Measurements from ENCODE around the gene KBTBD3.
"Not testable (repeated sequence)": the region's sequence is repeated elsewhere in the genome, so short reads cannot be mapped to it uniquely, and the experiment has no call there.

KBTBD3 gene

DNA sequence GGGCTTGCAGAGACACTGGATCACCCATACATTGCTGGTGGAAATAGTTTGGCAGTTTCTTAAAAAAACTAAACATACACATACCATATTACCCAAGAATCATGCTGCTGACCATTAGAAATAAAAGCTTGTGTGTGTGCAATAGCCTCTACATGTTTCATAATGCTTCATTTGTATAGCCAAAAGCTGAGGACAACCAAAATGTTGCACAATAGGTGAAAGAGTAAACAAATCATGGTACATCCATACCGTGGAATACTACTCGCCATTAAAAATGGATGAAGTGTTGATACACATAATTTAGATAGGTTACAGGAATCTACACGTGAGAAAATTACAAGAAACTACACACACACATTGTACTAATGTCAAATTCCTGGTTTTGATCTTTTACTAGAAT lies 6.5 kb downstream of the KBTBD3 start:
- no peak for DNase-seq (ENCODE audit: low read depth, low spot score)
- H3K4me3 ChIP-seq (ENCODE audit: low read length): no peak overlapping the region

DNA sequence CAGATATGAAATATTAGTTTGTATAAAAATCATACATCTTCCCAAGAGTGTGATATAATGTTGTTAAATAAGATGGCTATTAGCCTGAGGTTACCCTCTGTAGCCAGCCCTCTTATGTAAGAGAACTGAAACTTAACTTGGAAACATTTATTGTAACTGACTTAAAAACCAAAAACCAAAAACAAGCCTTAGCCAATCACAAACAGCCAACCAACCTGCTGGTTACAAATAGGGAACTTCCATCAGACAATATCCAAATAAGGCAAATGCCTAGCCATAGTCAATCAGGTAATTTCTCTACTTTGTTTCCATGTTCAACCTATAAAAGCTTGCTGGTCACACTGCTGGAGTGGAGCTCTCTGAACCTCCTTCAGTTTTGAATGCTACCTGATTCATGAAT lies 14.1 kb downstream of the KBTBD3 start:
- H3K4me3 ChIP-seq (ENCODE audit: low read length): no peak overlapping the region
- DNase-seq (ENCODE audit: low read depth, low spot score): no peak

DNA sequence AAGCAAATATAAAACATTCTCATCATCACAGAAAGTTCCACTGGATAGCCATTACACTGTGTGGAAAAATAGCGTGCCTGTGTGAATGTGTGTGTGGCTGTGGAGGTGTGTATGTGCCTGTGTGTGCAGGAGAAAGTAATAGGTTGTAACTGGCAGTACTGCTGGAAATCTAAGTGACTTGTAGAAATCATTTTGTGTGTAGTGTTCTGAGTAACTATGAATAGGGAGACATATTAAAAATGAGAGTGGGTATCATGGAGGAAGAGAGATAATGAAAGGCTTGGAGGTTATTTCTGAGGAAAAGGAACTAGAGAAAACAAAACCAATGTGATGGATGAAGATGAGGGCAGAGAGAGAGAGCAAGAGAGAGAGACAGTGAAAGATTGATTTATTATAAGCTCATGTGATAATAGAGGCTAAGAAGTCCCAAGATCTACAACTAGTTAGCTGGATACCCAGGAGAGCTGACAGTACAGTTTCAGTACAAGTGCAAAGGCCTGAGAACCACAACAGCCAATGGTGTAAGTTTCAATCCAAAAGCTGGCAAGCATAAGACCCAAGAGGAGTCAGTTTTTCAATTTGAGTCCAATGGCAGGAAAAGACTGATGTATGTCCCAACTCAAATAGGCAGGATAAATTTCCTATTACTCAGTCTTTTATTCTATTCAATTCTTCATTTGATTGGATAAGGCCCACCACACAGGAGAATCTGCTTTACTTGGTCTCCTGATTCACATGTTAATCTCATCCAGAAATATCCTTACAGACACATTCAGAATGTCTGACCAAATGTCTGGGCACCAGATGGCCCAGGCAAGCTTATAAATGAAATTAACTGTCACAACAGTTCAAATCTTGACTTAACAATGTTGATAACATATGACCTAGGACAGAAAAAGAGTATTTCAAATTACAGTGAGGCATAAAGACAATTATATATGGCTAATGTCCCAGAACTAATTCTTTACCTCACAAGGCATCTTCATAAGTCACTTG lies 14.9 kb downstream of the KBTBD3 start:
- DNase-seq (ENCODE audit: low read depth, low spot score): no peak
- no peak overlapping the region for H3K4me3 ChIP-seq (ENCODE audit: low read length)

DNA sequence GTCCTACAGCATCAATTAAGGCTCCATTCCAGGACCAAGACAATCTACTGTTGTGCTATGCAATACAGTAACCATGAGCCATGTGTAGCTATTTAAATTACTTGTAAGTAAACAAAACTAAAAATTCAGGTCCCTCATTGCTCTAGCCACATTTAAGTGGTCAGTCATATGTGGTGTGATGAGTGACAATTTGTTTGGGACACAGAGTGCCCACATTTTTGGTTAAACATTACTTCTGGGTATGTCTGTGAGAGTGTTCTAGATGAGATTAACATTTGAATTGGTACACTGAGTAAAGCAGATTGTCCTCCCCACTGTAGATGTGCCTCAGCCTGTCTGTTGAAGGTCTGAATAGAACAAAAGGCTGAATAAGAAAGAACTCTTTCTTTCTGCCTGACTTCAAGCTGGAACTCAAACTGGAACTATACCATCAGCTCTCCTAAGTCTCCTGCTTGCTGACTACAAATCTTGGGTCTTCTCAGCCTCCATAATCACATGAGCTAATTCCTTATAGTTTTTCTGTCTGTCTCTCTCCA lies 15.8 kb downstream of the KBTBD3 start:
- DNase-seq (ENCODE audit: low read depth, low spot score): no peak
- H3K4me3 ChIP-seq (ENCODE audit: low read length): no peak overlapping the region

DNA sequence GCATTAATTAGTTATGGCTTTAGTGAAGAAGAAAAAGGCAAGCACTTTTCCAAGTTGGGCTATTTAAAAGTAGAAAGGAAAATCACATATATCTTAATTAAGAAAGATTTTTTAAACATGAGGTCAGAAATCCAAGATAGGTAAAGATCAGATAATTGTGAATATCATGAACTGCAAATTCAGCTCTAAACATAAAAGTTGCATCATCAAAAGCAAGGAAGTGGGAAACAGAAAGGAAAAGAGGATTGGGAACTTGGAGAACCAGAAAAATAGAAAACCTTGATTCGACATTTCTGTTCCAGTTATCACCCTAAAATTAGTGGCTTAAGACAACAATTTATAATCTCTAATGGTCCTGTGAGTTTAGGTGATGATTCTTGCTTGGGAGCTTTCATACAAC lies 17.5 kb downstream of the KBTBD3 start:
- DNase-seq (ENCODE audit: low read depth, low spot score): no peak

DNA sequence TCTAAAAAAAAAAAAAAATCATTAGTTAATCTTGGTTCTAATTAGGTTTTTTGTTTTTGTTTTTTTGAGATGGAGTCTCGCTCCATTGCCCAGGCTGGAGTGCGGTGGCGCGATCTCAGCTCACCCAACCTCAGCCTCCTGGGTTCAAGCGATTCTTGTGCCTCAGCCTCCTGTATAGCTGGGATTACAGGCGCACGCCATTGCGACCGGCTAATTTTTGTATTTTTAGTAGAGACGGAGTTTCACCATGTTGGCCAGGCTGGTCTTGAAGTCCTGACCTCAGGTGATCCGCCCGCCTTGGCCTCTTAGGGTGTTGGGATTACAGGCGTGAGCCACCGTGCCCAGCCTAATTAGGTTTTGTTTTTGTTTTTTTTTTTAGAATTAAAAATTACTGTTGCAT lies 18.8 kb downstream of the KBTBD3 start:
- not testable (repeated sequence) for DNase-seq (ENCODE audit: low read depth, low spot score); H3K4me3 ChIP-seq (ENCODE audit: low read length)

More for the DNA sequence above, 17.5 kb downstream of the KBTBD3 start:
- no peak overlapping the region for H3K4me3 ChIP-seq (ENCODE audit: low read length)

DNA sequence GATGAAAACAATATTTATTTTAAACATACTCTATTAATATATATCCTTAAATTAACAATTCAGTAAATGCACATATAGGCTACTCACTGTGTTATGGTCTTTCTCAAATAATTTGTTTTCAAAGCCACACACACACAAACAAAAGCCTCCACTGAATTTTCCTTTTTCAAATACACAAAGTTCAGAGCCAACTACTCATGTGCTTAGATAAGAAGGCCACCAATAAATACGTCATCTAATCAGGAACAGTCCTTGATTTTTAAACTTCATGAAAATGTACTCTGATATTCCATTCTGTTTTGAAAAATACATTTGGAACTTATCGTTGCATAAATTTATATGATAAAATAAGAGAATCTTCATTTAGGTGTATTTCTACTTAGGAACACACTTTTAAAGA lies 26.0 kb downstream of the KBTBD3 start:
- H3K4me3 ChIP-seq (ENCODE audit: low read length): no peak overlapping the region
- no peak for DNase-seq (ENCODE audit: low read depth, low spot score)

DNA sequence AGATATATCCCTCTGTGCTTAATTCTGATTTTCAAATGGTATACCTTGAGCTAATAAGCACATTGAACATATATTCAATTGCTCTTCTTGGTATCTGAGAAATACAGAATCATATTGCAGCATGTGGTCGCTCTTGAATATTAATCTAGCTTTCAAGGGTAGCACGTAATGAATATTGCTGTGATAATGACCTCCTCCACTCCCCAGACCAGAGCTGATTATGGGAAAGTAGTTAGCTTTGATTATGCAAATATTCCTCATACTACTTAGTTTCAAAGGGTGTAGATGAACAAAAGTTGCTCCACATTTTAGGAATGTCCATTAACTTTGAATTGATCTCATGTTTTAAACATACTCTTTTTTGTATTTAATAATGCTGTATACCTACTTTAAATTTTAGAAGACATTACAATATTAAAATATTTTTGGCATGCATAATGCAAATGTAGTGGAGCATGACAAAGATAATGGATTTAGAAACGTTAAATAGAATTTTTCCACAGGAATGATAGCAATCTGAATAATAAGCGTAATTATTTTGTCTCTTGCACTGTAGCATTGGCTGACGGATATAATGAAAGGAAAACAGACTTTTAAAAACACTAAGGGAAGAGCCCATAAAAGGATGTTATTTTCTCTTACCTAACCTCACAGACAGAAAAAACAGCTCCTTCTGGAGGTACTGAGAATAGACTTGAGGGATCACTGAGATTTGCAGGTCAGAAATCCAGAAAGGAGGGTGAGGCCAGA lies 27.2 kb downstream of the KBTBD3 start:
- no peak overlapping the region for H3K4me3 ChIP-seq (ENCODE audit: low read length)
- no peak for DNase-seq (ENCODE audit: low read depth, low spot score)

DNA sequence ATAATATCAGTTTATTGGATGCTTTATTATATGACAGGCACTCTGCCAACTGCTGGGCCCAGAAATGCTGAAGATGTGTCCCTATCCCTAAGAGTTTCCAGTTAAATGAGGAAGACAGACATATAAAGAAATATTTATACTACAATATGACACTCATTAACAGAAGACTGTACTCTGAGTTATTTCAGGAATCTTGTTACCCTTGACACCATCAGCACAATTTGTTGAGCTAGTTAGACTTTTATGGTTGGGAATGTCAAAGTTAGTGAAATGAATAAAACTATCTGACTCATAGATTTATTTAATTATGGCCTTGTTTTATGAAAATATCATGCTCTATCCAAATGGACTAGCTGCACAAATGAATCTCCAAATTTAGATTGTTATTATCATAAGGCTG lies 29.5 kb downstream of the KBTBD3 start:
- no peak overlapping the region for H3K4me3 ChIP-seq (ENCODE audit: low read length)
- no peak for DNase-seq (ENCODE audit: low read depth, low spot score)

DNA sequence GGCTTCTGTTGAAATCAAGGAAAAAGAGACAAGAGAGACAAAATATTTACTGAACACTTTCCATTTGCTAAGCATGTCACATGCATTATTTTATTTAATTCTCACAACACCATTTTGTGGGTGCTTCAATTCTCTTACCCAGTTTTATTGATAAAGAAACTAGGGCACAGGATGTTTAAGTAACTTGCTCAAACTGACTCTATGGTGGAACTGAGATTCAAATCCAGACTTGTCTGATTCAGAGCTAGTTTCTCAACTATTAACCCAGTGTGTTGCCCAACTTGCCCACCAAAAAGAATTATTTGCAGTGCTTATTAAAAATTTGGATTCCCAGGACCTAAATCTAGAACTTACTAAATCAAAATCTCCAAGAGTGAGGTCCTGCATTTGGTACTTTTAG lies 33.6 kb downstream of the KBTBD3 start:
- DNase-seq (ENCODE audit: low read depth, low spot score): no peak
- H3K4me3 ChIP-seq (ENCODE audit: low read length): no peak overlapping the region

DNA sequence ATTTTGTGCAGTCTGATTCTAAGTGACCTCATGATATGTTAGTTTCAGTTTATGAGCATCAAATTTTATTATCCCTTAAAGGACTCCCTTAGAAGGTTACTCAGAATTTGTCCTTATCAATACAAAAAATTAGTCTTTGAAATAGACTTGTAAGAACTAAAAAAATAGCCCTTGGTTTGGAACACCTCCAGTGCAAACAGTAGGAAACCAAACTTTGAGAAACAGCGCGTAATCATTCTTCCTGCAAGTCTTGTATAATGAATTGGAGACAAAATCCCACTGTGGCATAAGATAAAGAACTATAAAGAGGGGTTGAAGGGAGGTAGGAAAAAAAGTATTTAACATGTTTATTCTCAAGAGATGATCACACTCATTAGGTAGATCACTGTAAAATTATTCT lies 44.3 kb downstream of the KBTBD3 start:
- no peak for DNase-seq (ENCODE audit: low read depth, low spot score)
- no peak overlapping the region for H3K4me3 ChIP-seq (ENCODE audit: low read length)

DNA sequence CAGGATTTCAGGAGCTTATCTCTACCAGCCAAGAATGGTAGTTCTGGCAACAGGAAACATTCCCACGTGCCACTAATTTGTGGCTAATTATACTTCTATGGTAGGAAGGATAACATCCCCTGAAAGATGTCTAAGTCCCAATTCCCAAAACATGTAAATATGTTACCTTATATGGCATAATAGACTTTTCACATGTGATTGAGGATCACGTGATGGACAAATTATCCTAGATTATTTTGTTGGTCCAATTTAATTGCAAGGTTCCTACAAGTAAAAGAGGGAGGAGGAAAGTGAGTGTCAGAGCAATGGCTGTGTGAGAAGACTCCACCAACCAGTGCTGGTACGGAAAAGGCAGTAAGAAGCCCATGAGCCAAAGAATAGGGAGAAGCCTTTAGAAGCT lies 45.2 kb downstream of the KBTBD3 start:
- no peak for DNase-seq (ENCODE audit: low read depth, low spot score)
- H3K4me3 ChIP-seq (ENCODE audit: low read length): no peak overlapping the region

DNA sequence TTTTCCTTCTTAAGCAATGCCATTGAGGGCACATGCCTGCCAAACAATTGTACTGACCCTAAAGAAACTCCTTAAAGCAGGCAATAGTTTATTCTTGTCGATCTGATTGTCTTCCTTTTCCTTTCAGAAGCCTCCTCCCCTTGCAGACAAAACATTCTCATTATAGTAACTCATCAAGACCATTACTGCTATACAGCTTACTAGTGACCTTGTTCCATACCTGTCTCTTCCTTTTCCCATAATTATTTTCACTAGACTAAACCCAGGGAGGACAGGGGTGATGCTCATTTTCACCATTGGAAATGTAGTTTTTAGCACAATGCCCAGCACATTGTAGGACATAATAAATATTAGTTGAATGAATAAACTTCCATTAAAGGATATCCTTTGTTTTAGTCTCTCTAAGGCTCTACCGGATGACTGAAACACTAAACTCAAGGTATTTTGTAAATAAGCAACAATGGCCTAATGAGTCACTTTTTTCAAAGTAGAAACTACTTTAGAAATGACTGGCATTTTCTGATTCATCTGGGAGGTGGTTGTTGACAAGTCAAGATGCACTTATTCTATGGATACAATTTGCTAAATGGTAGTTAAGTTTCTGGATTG lies 45.8 kb downstream of the KBTBD3 start:
- DNase-seq (ENCODE audit: low read depth, low spot score): no peak
- no peak overlapping the region for H3K4me3 ChIP-seq (ENCODE audit: low read length)

DNA sequence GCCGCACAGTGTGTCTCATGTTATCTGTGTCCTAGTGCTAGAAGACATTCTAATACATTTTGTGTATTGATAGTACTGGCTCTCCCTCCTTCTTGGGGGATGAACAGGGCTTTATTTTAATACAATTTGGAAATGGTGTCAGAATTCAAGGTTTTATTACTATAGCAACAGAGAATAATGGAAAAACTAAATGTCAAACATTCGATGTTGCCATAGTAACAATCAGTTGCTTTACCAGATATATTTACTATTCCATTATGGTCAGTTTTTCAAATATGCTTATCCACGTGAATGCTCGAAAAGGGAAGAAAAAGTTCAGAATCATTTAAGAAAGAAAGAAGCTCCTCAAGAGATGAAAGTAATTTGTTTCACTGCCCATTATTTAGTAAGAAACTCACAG lies 46.5 kb downstream of the KBTBD3 start:
- H3K4me3 ChIP-seq (ENCODE audit: low read length): no peak overlapping the region
- DNase-seq (ENCODE audit: low read depth, low spot score): no peak

DNA sequence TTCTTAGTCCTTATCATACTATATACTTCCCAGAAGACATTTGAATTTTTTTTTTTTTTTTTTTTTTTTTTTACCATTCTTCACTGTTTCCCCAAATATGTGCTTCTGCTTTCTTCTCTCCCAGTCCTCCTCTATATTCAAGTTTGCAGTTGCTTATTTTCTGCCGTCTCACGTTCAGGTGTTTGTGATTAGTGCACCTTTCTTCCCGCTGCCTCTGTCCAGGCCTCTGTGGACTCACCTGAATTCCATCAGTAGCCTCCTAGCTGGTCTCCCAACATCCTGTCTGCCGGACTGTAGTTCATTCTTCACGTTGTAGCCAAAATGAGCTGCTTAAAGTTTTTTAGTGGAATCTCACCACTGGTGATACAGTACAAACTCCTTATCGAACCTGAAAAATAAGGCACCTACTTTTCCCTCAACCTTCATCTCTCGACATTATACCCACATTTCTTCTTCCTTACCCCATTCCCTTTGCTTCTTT lies 54.3 kb downstream of the KBTBD3 start:
- DNase-seq (ENCODE audit: low read depth, low spot score): no peak
- H3K4me3 ChIP-seq (ENCODE audit: low read length): peak overlapping the region; percentile 84

DNA sequence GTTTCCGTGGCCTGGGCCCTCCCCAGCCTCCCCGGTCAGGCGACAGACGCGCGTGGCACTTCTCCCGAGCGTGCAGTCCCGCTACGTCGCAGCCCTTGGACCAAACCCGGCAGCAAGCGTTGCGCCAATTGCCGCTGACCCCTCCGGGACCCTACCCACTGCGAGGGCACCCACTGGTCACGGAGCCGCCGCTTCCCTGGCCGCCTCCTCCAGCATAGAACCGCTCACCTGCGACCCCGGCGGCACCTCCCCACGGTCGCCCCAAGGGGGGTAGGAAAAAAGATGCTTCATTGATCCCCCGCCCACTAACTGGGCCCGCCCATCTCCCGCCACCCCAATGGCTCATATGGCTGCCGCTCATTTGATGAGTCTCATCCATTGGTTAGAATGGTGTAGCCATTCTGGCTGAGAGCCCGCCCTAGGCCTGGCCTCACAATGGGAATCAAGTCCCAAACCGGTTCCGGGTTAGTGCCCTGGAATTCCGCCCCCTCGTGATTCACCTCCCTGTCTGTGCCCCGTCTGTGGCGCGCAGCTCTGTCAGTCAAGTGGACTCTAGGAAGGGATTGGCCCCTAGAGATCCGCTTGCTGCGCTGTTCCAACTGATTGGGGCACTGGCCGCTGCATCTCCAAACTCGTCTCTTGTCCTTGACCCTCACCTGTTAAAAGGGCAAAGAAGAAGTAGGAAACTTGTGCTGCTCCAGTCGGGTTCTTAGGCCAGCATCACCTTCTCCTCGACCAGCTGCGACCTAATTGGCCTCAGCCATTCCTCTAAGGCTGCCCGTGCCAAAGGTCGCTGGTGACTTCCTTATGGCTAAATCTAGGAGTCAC lies 55.0 kb downstream of the KBTBD3 start, which contains the start of gene MSANTD4:
Gene MSANTD4 (minus strand): TSS at position 274 of the 828 bp plus-strand sequence. CDS start 11,323 bp downstream, outside the sequence.
- peak; percentile 99 for DNase-seq (ENCODE audit: low read depth, low spot score)
- H3K4me3 ChIP-seq (ENCODE audit: low read length): peak within 1 kb of the TSS; percentile 84

DNA sequence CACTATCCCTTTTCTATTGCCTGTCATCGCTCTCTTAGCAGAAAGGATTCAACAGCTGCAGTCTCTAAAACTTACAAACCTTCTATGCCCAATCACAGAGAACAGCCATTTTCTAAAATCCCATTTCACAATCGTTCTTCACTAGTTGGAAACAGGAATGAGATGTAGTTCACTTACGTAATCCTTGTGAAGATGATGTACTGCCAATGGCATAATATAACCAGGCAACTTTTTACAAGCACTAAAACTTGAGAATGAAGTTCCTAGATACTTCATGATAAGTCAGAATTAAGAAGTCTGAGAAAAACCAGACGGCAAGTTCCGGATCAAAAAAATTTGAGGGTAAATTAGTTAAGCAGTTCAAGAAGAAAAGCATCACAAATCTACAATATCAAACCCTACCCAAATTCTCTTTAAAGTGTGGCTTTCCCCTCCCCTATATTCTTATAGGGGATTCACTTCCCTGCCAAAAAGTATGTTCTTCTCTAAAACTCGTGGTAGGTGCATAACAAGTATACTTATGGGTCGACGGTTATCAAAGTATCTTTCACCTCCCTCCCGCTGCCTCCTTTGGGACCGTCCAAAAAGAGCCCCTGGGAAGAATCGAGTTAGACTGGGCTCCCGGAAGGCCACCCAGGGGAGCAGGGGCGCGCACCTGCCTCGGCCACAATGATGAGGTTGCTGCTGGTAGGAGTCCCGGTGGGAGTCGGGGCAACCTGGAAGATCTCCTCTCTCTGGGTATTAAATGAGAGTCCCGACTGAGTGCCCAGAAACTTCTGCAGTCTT lies 55.8 kb downstream of the KBTBD3 start:
- DNase-seq (ENCODE audit: low read depth, low spot score): no peak
- peak overlapping the region; percentile 84 for H3K4me3 ChIP-seq (ENCODE audit: low read length)

DNA sequence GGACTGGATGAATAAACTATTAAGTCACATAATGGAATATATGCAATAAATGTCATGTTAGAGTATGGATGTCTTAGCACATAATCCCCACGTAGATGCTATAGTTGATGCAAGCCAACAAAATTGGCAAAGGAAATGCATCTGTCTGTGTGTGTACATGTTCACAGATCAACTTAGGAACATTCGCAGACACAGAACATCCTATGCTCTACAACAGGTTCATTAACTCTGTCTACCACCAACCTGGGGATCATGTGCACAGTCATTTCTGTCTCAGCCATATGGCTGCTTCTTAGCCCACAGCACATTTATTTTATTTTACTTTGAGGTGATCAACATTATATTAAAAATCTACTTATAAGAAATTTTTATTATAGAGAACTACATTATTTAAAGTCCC lies 60.1 kb downstream of the KBTBD3 start:
- no peak overlapping the region for H3K4me3 ChIP-seq (ENCODE audit: low read length)
- no peak for DNase-seq (ENCODE audit: low read depth, low spot score)
